HAP-1 (cell line): ENCODE results near the gene AGO3.

Source experiments
- DNase-seq, 2 experiments: peaks; one replicate each; pipeline ENCODE4 v3.0.0-alpha.2; 2016 to 2020; ENCODE audit warnings: low spot score in 2 of 2
- H3K27me3 ChIP-seq: fragments of 250-450 bp; sonication (Bioruptor Pico); 2 replicates; pipeline ENCODE4 v1.5.1; 2020; ENCODE audit warnings: low read depth, mild to moderate bottlenecking, moderate library complexity
- H3K36me3 ChIP-seq: fragments of 250-450 bp; sonication (Bioruptor Pico); replicated peaks from 2 replicates; pipeline ENCODE4 v1.5.1; 2020; ENCODE audit warnings: mild to moderate bottlenecking
- H3K4me1 ChIP-seq: fragments of 250-450 bp; sonication (Bioruptor Pico); 2 replicates; pipeline ENCODE4 v1.5.1; 2020; ENCODE audit warnings: mild to moderate bottlenecking
- H3K4me3 ChIP-seq: fragments of 250-450 bp; sonication (Bioruptor Pico); 2 replicates; pipeline ENCODE4 v1.5.1; 2020; ENCODE audit warnings: mild to moderate bottlenecking, moderate library complexity
- H3K9me3 ChIP-seq: fragments of 250-450 bp; sonication (Bioruptor Pico); 2 replicates; pipeline ENCODE4 v1.5.1; 2020; ENCODE audit warnings: mild to moderate bottlenecking, moderate library complexity
- in situ Hi-C: fragments of 300-500 bp; cut with MboI; formaldehyde crosslinking; loops from 3 replicates; pipeline ENCODE4 v1.14.3; 2020; ENCODE audit warnings: low sequenced_read_pairs, inconsistent platforms, mixed read lengths

The AGO3 gene

GRCh38 chr1:36085126-36085525 is 154.2 kb downstream of the AGO3 start:
- Histone ChIP-seq H3K9me3 (no peaks in the 10 kb centered on the region), H3K36me3 (peaks cover 4% of the 10 kb centered on the region; the same call in 1 of the 2 replicates), H3K4me3 (no peak overlapping the region), H3K4me1 (peaks cover 3% of the 10 kb centered on the region), H3K27me3 (no peaks in the 10 kb centered on the region)
- DNase-seq = no peak
- in situ Hi-C loops = no loop called here

- in situ Hi-C loops = no loop called here
- Histone ChIP-seq H3K36me3 (peaks cover 5% of the 10 kb centered on the region; the same call in 1 of the 2 replicates), H3K4me1 (peaks cover 3% of the 10 kb centered on the region), H3K27me3 (no peaks in the 10 kb centered on the region), H3K9me3 (no peaks in the 10 kb centered on the region), H3K4me3 (no peak overlapping the region)
- no peak for DNase-seq
Observed at GRCh38 chr1:36085686-36086526, 155.0 kb downstream of the AGO3 start.

GRCh38 chr1:36086529-36087232 is 155.8 kb downstream of the AGO3 start:
- H3K9me3 ChIP-seq = no peaks in the 10 kb centered on the region
- in situ Hi-C loops = no loop called here
- H3K36me3 ChIP-seq = peaks cover 13% of the 10 kb centered on the region
- no peak for DNase-seq
- H3K4me1 ChIP-seq = peaks cover 3% of the 10 kb centered on the region
- no peaks in the 10 kb centered on the region for H3K27me3 ChIP-seq
- H3K4me3 ChIP-seq = no peak overlapping the region

- H3K4me1 ChIP-seq = peaks cover 3% of the 10 kb centered on the region
- H3K36me3 ChIP-seq = peaks cover 21% of the 10 kb centered on the region
- DNase-seq = no peak
- H3K27me3 ChIP-seq = no peaks in the 10 kb centered on the region
- in situ Hi-C loops = no loop called here
- no peaks in the 10 kb centered on the region for H3K9me3 ChIP-seq
- H3K4me3 ChIP-seq = no peak overlapping the region; the same call in 1 of the 2 replicates
Observed at GRCh38 chr1:36087233-36088123, 156.6 kb downstream of the AGO3 start.

GRCh38 chr1:36088265-36088576 is 157.3 kb downstream of the AGO3 start:
- no peaks in the 10 kb centered on the region for H3K9me3 ChIP-seq
- peaks cover 28% of the 10 kb centered on the region for H3K36me3 ChIP-seq
- peak overlapping the region; percentile 97 for H3K4me3 ChIP-seq
- DNase-seq = no peak
- no peaks in the 10 kb centered on the region for H3K27me3 ChIP-seq
- in situ Hi-C loops = no loop called here
- H3K4me1 ChIP-seq = peaks cover 3% of the 10 kb centered on the region

GRCh38 chr1:36088577-36089392 is 157.9 kb downstream of the AGO3 start, which contains the start of gene ADPRS:
ADPRS (plus strand) TSS chr1:36088892; CDS start chr1:36088905, 13 bp downstream.
- peak within 1 kb of the TSS; percentile 97 for H3K4me3 ChIP-seq
- no peaks in the 10 kb centered on the region for H3K9me3 ChIP-seq
- H3K4me1 ChIP-seq = peaks cover 3% of the 10 kb centered on the region
- H3K36me3 ChIP-seq = peaks cover 34% of the 10 kb centered on the region
- in situ Hi-C loops = no loop called here
- DNase-seq = peak; percentile 83 to 93
- H3K27me3 ChIP-seq = no peaks in the 10 kb centered on the region

- no peaks in the 10 kb centered on the region for H3K9me3 ChIP-seq
- no peaks in the 10 kb centered on the region for H3K27me3 ChIP-seq
- peaks cover 42% of the 10 kb centered on the region for H3K36me3 ChIP-seq
- in situ Hi-C loops = loop anchor here (5.0 kb wide), 1 partner anchor 98 kb away; no protein-coding TSS in a partner anchor
- peak; percentile 26 to 44 for DNase-seq
- peak overlapping the region; percentile 97 for H3K4me3 ChIP-seq
- H3K4me1 ChIP-seq = peaks cover 3% of the 10 kb centered on the region
Observed at GRCh38 chr1:36089393-36090121, 158.7 kb downstream of the AGO3 start.

GRCh38 chr1:36091141-36091540 is 160.2 kb downstream of the AGO3 start:
- Histone ChIP-seq H3K4me1 (peaks cover 3% of the 10 kb centered on the region), H3K36me3 (peaks cover 56% of the 10 kb centered on the region), H3K9me3 (no peaks in the 10 kb centered on the region), H3K27me3 (no peaks in the 10 kb centered on the region), H3K4me3 (no peak overlapping the region)
- in situ Hi-C loops = loop anchor here (5.0 kb wide), 1 partner anchor 96 kb away; no protein-coding TSS in a partner anchor
- no peak for DNase-seq

GRCh38 chr1:36091698-36092097 is 160.8 kb downstream of the AGO3 start:
- no peak for DNase-seq
- Histone ChIP-seq H3K4me3 (no peak overlapping the region), H3K36me3 (peaks cover 60% of the 10 kb centered on the region), H3K27me3 (no peaks in the 10 kb centered on the region), H3K4me1 (peaks cover 3% of the 10 kb centered on the region), H3K9me3 (no peaks in the 10 kb centered on the region)
- in situ Hi-C loops = loop anchor here (5.0 kb wide), 1 partner anchor 96 kb away; no protein-coding TSS in a partner anchor

- Histone ChIP-seq H3K4me1 (peaks cover 3% of the 10 kb centered on the region), H3K4me3 (no peak overlapping the region), H3K9me3 (no peaks in the 10 kb centered on the region), H3K36me3 (peaks cover 60% of the 10 kb centered on the region), H3K27me3 (no peaks in the 10 kb centered on the region)
- in situ Hi-C loops = loop anchor here (5.0 kb wide), 1 partner anchor 95 kb away; no protein-coding TSS in a partner anchor
- DNase-seq = no peak
Observed at GRCh38 chr1:36092166-36092797, 161.4 kb downstream of the AGO3 start.

- Histone ChIP-seq H3K36me3 (peaks cover 60% of the 10 kb centered on the region), H3K4me3 (no peak overlapping the region), H3K27me3 (no peaks in the 10 kb centered on the region), H3K9me3 (no peaks in the 10 kb centered on the region), H3K4me1 (peaks cover 3% of the 10 kb centered on the region)
- in situ Hi-C loops = loop anchor here (5.0 kb wide), 1 partner anchor 95 kb away; no protein-coding TSS in a partner anchor
- DNase-seq = no peak
Observed at GRCh38 chr1:36092798-36093185, 161.9 kb downstream of the AGO3 start.

- Histone ChIP-seq H3K27me3 (no peaks in the 10 kb centered on the region), H3K9me3 (no peaks in the 10 kb centered on the region), H3K4me1 (peaks cover 3% of the 10 kb centered on the region), H3K36me3 (peaks cover 60% of the 10 kb centered on the region), H3K4me3 (no peak overlapping the region)
- in situ Hi-C loops = loop anchor here (5.0 kb wide), 1 partner anchor 94 kb away; no protein-coding TSS in a partner anchor
- DNase-seq = no peak
Observed at GRCh38 chr1:36093226-36093625, 162.3 kb downstream of the AGO3 start.
